ENCODE results near the gene EXTL2. TPM values are rescaled to one million over a fixed set of nuclear protein-coding genes. Genes with fewer than 3 reads are reported as not detected.

Gene EXTL2
- total and polyA plus RNA-seq, 8 donors = 2.9 to 33.5 (median 4.4) TPM; not detected in 1

DNA sequence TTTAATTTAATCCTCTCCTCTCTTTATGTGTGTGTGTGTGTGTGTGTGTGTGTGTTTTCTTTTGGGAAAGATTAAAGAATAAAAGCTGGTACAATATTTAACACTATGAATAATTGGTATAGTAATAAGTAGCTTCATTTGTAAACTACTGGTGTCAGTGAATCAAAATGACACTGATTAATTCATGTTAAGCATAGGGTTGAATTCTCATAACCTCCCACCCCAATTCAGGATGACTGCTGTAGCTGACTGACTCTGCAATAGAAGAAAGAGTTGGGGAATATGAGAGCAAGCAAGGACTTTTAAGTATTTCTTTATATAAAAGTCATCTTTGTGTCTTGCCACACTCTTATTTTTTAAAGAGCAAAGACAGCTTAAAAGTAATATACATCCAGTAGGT lies 14.4 kb upstream of the EXTL2 start:
- intact Hi-C loops (cut with DNase I; ENCODE audit: low total_unique reads) = no loop called here

DNA sequence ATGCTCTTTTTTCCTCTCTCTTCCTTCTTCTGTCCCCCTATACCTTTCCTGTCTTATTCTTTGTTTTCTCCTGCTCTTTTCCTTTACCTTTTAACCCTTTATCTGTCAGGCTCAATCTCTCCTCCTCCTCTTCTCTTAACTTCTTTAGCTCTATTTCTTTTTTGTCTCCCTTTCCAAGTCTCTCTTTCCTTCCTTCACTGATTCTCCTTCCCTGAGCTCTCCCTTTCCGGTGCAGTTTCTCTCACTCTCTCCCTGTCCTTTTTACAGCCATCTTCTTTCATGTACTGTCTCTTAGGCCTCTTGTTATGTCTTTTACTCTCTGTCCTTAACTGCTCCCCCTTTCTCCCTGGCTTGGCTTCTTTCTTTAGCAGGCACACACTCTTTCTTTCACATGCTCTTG lies 13.2 kb upstream of the EXTL2 start:
- TF ChIP-seq POLR2AphosphoS5 (IDR thresholded peaks at IDR 0.05) (no peak), EP300 (IDR thresholded peaks at IDR 0.05) (no peak), POLR2A (IDR thresholded peaks at IDR 0.05) (no peak)
- TF ChIP-seq, protein P1, sequence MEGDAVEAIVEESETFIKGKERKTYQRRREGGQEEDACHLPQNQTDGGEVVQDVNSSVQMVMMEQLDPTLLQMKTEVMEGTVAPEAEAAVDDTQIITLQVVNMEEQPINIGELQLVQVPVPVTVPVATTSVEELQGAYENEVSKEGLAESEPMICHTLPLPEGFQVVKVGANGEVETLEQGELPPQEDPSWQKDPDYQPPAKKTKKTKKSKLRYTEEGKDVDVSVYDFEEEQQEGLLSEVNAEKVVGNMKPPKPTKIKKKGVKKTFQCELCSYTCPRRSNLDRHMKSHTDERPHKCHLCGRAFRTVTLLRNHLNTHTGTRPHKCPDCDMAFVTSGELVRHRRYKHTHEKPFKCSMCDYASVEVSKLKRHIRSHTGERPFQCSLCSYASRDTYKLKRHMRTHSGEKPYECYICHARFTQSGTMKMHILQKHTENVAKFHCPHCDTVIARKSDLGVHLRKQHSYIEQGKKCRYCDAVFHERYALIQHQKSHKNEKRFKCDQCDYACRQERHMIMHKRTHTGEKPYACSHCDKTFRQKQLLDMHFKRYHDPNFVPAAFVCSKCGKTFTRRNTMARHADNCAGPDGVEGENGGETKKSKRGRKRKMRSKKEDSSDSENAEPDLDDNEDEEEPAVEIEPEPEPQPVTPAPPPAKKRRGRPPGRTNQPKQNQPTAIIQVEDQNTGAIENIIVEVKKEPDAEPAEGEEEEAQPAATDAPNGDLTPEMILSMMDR (IDR thresholded peaks at IDR 0.05) = no peak
- no peak overlapping the region for H3K4me3 ChIP-seq
- H3K9me3 ChIP-seq = no peaks in the 10 kb centered on the region
- no peaks in the 10 kb centered on the region for H3K27me3 ChIP-seq
- H3K27ac ChIP-seq = no peak overlapping the region
- DNase-seq = no peak
- intact Hi-C loops (cut with DNase I; ENCODE audit: low total_unique reads) = no loop called here
- H3K36me3 ChIP-seq = peaks cover 5 to 87% (median 82%) of the 10 kb centered on the region in 4 donors
- H3K4me1 ChIP-seq = peaks cover 0 to 6% (median 0%) of the 10 kb centered on the region in 4 donors
- WGBS, 5 donors = 89 to 100% (median 100%) methylated on average over 1 of the region's 1 CpG

More for the DNA sequence above, 14.4 kb upstream of the EXTL2 start:
- no peak overlapping the region for H3K4me3 ChIP-seq
- peaks cover 0 to 6% (median 0%) of the 10 kb centered on the region in 4 donors for H3K4me1 ChIP-seq
- H3K27me3 ChIP-seq = no peaks in the 10 kb centered on the region
- peaks cover 12 to 99% (median 91%) of the 10 kb centered on the region in 4 donors for H3K36me3 ChIP-seq
- no peak for DNase-seq
- TF ChIP-seq POLR2AphosphoS5 (IDR thresholded peaks at IDR 0.05) = no peak
- TF ChIP-seq EP300 (IDR thresholded peaks at IDR 0.05) = no peak
- no peak for TF ChIP-seq POLR2A (IDR thresholded peaks at IDR 0.05)
- TF ChIP-seq, protein P1 (IDR thresholded peaks at IDR 0.05) = no peak
- H3K9me3 ChIP-seq = no peaks in the 10 kb centered on the region
- no peak overlapping the region for H3K27ac ChIP-seq

DNA sequence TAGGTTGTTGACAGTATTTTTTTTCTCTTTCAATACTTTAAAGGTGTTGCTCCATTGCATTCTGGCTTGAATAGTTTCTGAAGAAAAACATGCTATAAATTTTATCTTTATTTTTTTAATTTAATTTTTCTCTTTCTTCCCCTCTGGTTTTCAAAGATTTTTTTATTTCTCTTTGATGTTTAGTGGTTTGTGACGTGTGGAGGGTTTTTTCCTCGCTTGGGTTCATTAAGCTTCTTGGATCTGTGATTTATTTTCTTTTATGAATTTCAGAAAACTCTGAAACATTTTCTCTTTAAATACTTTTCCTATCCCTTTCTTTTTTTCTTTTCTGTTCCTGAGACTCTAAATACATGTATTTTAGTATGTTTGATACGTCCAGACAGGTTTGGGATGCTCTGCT lies 10.5 kb upstream of the EXTL2 start:
- Histone ChIP-seq H3K27me3 (no peaks in the 10 kb centered on the region), H3K4me3 (no peak overlapping the region), H3K4me1 (peaks cover 0 to 10% (median under 1%) of the 10 kb centered on the region in 4 donors), H3K9me3 (no peaks in the 10 kb centered on the region), H3K27ac (no peak overlapping the region), H3K36me3 (peaks cover 4 to 77% (median 66%) of the 10 kb centered on the region in 4 donors)
- 95 to 99% (median 98%) methylated on average over 3 of the region's 3 CpGs for WGBS, 5 donors
- intact Hi-C loops (cut with DNase I; ENCODE audit: low total_unique reads) = no loop called here
- no peak for DNase-seq
- TF ChIP-seq, protein P1 (IDR thresholded peaks at IDR 0.05) = no peak
- no peak for TF ChIP-seq EP300 (IDR thresholded peaks at IDR 0.05)

DNA sequence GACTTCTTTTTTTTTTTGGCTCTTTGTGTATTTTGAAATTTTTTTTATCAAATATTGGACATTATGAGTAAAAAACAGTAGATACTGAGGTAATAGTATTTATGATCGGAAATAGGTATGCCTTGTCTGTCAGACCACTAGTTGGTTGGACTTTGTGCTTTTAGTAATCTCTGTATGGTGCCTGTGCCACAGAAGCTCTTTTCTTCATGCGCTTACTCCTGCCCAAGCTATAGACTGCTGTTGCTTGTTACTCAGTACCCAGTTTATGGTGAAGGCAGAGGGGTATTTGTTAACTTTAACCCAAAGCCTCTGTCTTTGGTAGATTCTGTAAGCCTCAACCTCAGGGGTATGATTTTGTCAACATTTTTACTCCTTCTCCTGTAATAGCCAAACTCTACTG lies 9.9 kb upstream of the EXTL2 start:
- intact Hi-C loops (cut with DNase I; ENCODE audit: low total_unique reads) = no loop called here
- 94 to 100% (median 98%) methylated on average over 2 of the region's 2 CpGs for whole genome bisulfite sequencing, 5 donors
- peaks cover 9 to 77% (median 67%) of the 10 kb centered on the region in 4 donors for H3K36me3 ChIP-seq

More for the DNA sequence above, 9.9 kb upstream of the EXTL2 start:
- Histone ChIP-seq H3K9me3 (no peaks in the 10 kb centered on the region), H3K4me1 (peaks cover 0 to 16% (median 3%) of the 10 kb centered on the region in 4 donors), H3K27ac (no peak overlapping the region), H3K4me3 (no peak overlapping the region), H3K27me3 (no peaks in the 10 kb centered on the region)
- DNase-seq = no peak
- TF ChIP-seq POLR2A (IDR thresholded peaks at IDR 0.05) = no peak
- TF ChIP-seq EP300 (IDR thresholded peaks at IDR 0.05) = no peak
- TF ChIP-seq, protein P1 (IDR thresholded peaks at IDR 0.05) = no peak
- no peak for TF ChIP-seq POLR2AphosphoS5 (IDR thresholded peaks at IDR 0.05)

Measured in stomach (tissue), 9 donors.